RPMI7951 (cell line): ENCODE results near the gene PDZRN4. TPM values are rescaled to one million over a fixed set of nuclear protein-coding genes. Genes with fewer than 3 reads are reported as not detected.
"Not testable (repeated sequence)": the region's sequence is repeated elsewhere in the genome, so short reads cannot be mapped to it uniquely, and the experiment has no call there.

ENCODE experiments used
- DNase-seq: peaks from one replicate; pipeline ENCODE4 v3.0.0-alpha.2; 2012; ENCODE audit warnings: low read depth
- total RNA-seq: library from RNA; depleted of rRNA; stranded (reverse); fragments of >200 nt; shearing (Covaris generic); gene quantifications from 2 replicates; pipeline ENCODE4 v1.2.3, GENCODE V29; 2014

The PDZRN4 gene
- total RNA-seq, 1 experiment from 2014 or later = not detected

DNA sequence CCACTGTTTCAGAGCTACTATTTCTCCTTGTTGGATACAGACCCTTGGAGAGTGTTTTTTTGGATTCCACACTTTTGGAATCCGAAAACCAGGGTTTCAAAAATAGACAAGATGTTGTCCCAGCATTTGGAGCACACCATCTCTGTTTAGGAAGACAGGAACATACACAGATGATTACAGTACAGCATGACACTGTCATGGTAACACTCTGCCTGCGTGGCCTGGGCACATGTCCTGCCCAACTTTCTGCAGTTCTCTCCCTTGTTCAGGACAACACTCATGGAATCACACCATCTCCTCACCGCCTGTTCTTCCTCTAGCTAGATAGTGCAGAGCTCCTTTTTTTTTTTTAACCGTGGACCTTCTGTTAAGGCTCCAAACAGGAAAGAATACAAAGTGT lies 369.2 kb downstream of the PDZRN4 start:
- DNase-seq = no peak

DNA sequence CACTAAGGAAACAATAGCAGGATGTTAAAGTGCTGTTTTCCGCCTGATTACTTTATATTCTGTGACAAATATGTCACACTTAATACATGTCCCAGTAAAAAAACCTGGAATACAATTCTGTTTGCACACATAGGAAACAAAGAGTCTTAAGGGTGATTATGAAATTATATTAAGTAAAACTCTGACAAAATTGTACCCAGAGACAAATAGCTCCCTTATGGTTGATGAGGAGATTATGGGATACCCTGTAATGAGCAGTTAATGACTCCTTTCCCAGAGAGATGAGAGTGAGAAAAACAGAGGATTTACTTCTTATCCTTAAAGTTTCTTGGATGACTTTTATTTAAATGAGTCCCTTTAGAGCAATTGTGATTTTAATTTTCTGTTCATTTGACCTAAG lies 370.6 kb downstream of the PDZRN4 start:
- no peak for DNase-seq

GRCh38 chr12:41563051-41563450 lies 374.9 kb downstream of the PDZRN4 start:
- DNase-seq = no peak

DNA sequence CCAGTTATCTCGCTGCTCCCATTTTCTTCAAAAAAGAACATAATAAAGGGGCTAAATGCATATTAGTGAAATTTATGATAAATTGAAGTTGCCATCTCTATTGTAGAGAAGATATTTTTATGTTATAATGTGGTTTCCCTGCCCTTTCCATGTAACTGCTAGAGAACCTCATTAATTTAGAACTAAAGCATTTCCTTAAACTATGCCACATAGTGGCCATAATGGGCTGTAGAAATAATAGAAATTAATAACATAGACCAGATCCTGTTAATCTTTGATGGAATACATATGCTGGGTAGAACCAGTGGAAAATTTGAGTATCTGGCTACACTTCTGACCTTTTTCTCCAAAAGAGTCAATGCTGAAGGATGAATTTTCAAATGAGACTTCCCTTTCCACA lies 376.7 kb downstream of the PDZRN4 start:
- DNase-seq = no peak

DNA sequence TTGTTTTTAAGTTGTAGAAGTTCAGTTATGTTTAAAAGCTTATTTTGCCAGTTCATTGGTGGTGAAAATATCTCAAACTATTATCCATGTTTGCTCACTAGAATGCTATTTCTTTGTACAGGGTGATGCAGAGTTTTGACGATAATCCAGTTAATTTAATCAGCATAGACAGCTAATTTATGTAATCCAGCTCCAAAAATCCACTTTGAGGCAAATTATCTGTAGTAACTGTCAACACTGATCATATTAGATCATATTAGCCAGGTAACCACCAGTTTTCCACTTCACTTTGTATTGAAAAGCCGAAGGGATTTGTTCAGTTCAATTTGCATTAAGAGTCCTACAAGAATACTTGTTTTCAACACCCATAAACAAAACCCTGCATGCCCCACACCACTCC lies 378.6 kb downstream of the PDZRN4 start:
- DNase-seq = no peak

DNA sequence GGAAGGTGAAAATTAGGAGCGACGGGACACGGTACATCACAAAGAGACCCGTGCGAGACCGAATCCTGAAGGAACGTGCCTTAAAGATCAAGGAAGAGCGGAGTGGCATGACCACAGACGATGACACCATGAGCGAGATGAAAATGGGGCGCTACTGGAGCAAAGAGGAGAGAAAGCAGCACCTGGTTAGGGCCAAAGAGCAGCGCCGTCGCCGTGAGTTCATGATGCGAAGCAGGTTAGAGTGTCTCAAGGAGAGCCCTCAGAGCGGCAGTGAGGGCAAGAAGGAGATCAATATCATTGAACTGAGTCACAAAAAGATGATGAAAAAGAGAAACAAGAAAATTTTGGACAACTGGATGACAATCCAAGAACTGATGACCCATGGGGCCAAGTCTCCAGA lies 385.3 kb downstream of the PDZRN4 start:
- no peak for DNase-seq

GRCh38 chr12:41576925-41577324 lies 388.8 kb downstream of the PDZRN4 start:
- DNase-seq = no peak

DNA sequence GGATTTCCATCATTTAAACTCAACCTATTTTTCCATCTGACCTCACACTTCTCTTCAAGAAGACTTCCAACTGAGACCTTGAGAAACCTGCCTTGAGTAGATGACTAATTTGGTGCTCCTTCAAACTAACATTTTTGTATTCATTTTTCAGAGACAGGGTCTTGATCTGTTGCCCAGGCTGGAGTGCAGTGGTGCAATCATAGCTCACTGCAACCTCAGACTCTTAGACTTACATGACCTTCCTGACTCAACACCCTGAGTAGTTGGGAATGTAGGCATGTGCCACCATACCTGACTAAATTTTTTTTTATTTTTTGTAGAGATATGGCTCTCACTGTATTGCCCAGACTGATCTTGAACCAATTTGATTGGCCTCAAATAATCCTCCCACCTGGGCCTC lies 389.9 kb downstream of the PDZRN4 start:
- DNase-seq = no peak

DNA sequence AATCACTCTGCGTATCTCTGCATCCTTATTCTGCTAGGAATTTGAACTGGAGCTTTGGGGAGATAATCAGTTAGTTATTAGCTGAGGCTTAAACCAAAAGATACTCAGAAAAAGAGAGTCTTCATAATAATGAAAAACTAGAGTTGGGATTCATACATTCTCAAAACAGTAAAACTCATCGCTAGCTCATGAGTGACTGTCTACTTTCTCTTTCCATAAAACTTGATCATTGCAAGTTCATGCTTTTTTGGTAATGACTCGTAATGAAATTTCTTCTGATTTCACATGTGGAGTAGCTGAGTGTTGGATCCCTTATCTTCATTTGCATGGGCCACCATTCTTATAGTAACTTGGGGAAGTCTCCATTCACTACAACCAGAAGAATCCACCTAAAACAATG lies 397.7 kb downstream of the PDZRN4 start:
- DNase-seq = no peak

DNA sequence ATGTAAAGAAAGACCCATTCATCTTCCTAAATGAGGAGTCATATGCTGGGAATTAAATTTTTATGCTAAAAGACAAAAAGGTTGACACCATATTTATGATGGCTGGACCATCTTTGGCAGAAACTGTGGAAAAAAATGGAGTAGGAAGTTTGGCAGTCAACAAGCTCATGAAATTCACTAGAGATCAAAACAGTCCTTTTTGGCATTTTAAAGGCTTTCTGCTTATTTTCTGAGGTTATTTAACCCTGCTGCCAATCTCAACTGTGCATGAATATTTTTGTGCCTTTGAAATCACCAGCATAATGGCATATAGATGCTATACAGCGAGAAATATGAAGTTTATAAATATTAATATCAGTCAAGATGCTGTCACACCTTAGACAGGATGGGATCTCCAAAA lies 399.5 kb downstream of the PDZRN4 start:
- no peak for DNase-seq

GRCh38 chr12:41589878-41590277 lies 401.8 kb downstream of the PDZRN4 start:
- no peak for DNase-seq

- DNase-seq = no peak
Observed at GRCh38 chr12:41596190-41596589, 408.1 kb downstream of the PDZRN4 start.

- DNase-seq = no peak
Observed at GRCh38 chr12:41604830-41605229, 416.7 kb downstream of the PDZRN4 start.

DNA sequence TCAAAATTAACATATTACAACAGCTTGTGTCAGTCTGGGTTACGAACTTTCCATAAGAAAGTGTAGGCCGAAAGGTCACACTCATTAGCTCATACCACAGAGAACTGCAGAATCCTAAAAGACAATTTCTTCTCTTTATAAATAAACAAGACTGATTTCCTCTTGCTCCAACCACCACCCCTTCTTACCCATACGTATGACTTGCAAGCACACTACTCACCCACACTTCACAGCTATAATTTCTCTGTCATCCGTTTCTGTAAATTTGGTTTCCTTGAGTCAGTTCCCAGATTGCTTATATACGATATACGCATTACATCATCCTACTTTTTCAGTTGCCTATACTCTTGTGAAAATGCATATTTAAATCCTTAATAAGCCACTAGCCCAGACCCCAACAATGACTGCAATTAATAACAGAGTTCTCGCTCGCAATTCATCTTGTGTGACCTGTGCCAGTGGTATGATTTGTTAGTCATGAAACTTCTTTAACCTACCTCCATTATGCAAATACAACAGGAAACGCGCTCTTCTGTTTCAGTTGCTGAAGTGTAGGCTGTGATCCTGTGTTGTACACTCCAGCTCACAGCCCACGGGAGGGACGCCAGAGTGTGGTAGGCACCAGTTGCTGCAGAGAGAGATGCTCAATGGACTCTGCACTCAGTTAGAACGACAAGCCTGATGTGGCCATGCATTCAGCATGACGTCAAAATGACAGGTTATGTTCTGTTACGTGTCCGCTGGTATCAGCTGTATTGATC lies 417.6 kb downstream of the PDZRN4 start:
- no peak for DNase-seq

GRCh38 chr12:41606468-41607445 lies 418.6 kb downstream of the PDZRN4 start:
- DNase-seq = no peak

DNA sequence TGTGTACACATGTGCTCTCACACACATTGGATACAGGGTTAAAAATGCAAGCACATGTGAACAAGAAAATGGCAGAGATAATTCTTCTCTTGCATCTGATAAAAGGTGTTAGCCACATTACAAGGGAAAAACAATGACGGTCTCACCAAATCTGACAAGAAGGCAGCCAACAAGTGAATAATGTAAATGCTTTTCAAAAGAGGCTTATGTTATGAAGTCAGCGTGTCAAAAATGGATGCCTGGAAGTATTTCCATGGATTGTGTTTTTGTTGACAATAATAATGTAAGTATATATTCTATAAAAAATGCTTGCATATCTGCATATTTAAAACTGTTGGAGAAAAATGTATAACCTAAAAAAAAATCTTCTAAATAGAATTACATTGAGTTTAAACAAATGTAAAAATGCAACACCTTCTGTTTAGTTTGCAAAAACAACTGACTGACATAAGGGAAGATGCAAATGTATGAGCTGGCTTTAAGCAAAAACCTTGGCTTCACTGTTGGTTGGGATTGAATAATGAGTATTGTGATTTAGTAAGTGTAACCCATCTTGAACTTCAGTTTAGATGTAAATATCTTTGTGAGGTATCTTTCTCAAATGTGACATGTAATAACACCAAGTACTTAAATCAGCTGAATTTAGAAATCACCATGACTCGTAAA lies 424.9 kb downstream of the PDZRN4 start:
- no peak for DNase-seq

DNA sequence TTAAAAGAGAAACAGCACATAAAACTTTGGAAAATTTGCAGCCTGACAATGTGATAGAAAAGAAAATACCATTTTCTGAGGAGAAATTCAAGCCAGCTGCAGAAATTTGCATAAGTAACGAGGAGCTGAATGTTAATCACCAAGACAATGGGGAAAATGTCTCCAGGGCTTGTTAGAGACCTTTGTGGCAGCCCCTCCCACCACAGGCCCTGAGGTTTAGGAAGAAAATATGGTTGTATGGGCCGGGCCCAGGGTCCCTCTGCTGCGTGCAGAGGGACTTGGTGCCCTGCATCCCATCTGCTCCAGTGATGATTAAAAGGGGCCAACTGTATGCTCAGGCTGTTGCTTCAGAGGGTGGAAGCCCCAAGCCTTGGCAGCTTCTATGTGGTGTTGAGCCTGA lies 427.1 kb downstream of the PDZRN4 start:
- DNase-seq = not testable (repeated sequence)

- no peak for DNase-seq
Observed at GRCh38 chr12:41619705-41620104, 431.6 kb downstream of the PDZRN4 start.

DNA sequence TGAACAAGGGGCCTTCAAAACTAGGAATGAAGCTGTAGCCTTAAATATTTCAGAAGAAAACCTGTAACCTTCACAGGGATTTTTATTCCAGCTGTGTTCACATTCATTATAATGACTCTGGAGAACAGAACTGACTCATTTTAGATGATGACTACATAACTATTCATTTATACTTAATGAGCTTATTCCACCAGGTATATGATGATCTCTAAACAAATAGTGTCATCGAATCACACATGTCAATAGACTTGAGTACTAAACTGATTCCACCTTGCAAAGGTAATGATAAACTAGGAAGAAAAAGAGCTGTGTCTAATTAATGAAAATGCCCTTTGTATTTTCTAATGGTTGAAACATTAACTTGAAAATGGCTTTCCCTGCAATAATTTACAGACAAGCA lies 433.2 kb downstream of the PDZRN4 start:
- no peak for DNase-seq
